Renal cortex interstitium (tissue), 11 donors: ENCODE data around the gene HAUS3. TPM values are rescaled to one million over a fixed set of nuclear protein-coding genes. Genes with fewer than 3 reads are reported as not detected.
"Not testable (repeated sequence)": the region's sequence is repeated elsewhere in the genome, so short reads cannot be mapped to it uniquely, and the experiment has no call there.

Source experiments
- DNase-seq, 11 donors: peaks; one replicate each; pipeline ENCODE4 v3.0.0-alpha.2; 2013; ENCODE audit warnings: low read depth in 9 of 11, low spot score in 4 of 11; ENCODE audit errors: extremely low read depth in 1 of 11
- polyA plus RNA-seq, 3 donors: library from polyadenylated mRNA; unstranded; fragments of 120-200 nt; gene quantifications; one replicate each; pipeline ENCODE4 v1.2.1, GENCODE V29; 2013; ENCODE audit not compliant: insufficient read length in 3 of 3

Gene HAUS3
- polyA plus RNA-seq, 3 donors: 20.0 to 22.6 (median 20.3) TPM

GRCh38 chr4:2280531-2281300 is 38.8 kb upstream of the HAUS3 start:
- no peak for DNase-seq

DNA sequence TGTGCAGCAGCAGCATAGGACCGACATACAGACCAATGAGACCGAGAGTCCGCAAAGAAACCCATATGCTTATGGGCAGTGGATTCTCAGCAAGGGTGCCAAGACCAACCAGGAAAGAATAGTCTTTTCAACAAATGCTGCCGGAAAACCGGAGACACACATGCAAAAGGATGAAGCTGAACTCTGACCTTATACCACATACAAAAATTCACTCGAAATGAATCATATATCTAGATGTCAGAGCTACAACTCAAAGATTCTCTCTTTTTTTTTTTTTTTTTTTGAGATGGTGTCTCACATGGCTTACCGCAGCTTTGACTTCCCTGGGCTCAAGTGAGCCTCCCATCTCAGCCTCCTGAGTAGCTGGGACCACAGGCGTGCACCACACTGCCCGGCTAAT is 36.0 kb upstream of the HAUS3 start:
- no peak for DNase-seq

DNA sequence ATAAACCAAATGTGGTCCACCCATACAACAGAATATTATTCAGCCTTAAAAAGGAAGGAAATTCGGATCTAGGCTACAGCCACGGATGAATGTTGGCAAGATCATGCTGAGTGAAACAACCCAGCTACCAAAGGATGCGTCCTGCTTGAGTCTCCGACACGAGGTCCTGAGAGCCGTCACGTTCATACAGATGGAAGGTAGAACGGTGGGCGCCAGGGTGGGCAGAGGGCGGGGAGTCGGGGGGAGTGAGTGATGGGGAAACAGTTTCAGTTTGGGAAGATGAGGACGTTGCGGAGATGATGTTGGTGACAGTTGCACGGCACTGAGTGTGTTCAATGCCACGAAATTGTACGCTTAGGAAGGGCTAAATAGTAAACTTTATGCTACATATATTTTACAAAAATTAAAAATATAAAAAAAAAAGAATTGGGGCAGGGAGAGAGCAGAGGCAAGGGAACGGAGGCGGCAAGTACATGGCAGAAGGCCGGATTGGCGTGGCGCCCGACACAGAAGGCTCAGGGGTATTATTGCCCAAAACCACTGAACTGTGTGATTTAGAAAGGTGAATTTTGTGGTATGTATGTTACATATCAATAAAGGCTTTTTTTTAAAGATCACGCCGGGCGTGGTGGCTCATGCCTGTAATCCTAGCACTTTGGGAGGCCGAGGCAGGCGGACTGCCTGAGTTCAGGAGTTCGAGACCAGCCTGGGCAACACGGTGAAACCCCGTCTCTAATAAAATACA is 34.8 kb upstream of the HAUS3 start:
- DNase-seq: no peak

DNA sequence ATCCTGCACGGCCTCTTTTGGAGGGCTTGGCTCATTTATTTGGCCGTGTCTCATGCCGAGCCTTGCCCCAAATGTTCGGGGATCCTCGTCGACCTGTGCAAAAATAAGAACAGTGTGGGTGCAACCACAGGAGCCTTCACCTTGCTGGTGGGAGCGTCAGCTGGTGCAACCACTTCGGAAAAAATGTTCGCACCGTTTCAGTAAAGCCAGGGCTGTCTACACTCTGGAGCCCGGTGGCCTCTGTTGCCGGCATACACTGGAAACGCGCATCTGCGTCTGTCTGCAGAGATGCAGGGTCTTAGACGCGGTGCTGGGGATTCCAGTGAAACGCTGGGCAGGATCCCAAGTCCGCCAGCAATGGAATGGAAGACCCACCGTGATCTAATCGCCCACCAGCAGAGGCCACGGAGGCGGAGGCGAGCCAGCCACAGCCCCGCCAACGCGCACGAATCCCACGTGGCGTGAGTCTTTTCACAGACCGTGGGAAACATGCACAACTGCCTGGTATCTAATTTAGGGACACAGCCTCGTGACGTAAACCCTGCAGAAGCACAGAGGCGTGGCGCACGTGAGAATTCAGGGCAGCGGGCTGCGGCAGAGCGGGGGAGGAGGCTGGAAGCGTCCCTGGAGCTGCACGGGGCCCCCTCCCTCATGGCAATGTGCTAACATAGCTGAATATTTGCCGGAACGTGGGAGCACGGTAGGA is 33.8 kb upstream of the HAUS3 start:
- DNase-seq: no peak

- DNase-seq: not testable (repeated sequence)
These were observed 33.1 kb upstream of the HAUS3 start for GRCh38 chr4:2275044-2275397.

DNA sequence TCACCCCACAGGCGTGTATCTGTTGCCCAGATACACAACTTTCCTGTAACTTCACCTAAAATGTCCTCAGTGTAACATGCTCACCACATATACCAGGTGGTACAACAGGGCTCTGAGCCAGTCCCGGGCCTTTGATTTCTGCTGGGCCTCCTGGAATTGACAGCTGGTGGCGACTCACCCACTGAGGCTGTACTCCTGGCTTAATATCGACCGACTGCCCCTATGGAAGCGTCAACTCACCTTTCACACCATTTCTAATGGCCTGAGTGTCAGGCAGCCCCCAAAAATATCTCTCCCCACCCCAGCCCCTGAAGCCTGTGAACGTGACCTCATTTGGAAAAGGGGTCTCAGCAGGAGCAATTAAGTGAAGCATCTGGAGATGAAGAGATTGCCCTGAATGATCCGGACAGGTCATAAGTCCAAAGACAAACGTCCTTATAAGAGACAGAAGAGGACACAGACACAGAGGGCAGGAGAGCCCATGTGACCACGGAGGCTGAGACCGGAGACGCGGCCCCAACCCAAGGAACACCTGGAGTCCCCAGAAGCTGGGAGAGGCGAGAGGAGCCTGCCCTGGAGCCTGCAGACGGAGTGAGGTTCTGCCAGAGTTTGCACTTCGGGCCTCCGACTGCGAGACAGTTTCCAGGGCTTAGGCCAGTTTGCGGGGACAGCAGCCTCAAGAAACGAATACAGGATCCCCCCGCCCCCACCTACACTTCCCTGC is 32.6 kb upstream of the HAUS3 start:
- no peak for DNase-seq

GRCh38 chr4:2273657-2274319 is 31.9 kb upstream of the HAUS3 start:
- DNase-seq: no peak

DNA sequence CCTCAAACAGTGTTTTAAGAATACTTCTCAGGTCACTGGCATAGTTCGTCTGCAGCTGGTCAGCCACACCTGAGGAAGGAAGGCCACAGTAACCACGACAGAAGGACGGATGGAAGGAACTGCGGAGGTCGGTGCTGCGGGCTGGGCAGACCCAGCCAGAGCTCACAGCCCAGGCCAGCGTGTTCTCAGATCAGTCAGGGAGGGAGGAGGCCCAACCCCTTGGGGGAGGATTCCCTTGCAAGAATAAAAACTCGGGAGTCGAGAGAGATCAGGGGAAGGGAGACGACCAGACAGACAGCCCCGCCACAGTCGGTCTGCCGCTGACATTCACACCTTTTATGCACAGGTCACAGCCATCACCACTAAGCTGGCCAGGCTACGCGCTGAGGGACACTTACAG is 31.3 kb upstream of the HAUS3 start:
- DNase-seq: no peak

DNA sequence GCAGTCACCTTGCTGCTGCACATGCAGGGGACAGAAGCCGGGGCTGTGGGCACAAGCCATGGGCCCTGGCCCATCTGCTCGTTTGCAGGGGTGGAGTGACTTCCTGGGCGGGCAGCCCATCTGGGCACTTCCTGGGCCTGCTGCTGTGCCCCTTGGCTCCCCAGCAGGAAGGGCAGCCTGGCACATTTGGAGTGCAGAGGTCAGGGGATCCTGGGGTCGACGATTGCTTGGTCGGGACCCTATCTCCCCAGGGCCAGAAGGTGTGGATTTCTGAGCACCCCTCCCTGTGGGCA is 30.9 kb upstream of the HAUS3 start:
- DNase-seq: no peak

DNA sequence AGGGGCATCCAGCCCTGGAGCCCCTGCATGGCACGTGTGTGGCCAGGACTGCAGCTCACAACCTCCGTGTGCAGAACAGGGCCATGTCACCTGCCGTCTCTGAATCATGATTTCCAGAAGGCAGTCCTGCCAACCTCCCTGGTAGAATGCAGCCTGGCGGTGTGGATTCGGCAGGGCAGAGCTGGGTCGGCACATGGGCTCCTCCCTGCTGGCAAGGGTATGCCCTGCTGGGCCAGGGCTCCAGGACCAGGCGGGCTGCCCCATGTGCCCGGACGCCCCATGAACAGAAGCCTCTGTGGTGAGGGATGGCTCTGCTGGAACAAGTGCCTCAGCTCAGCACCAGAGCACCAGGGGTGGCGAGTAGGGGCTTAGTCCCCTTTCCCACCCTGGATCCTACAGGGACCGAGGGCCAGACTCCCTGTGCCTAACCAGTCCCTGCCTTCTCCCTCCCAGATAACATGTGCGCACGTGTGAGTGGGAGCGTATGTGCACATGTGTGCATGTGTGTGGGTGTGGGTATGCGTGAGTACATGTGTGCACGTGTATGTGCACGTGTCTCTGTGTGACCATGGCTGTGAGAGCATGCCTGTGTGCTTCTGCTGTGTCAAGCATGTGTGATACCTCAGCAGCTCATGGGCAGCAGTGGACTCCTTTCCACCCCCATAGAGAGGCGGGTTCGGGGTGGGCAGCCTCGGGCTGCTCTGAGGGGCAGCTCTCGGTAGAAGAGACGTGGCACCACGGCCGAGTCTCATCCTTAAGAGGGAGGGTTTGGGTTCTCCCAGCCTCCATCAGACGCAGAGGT is 30.3 kb upstream of the HAUS3 start:
- DNase-seq: no peak

- no peak for DNase-seq
These were observed 29.5 kb upstream of the HAUS3 start for GRCh38 chr4:2271279-2272025.

DNA sequence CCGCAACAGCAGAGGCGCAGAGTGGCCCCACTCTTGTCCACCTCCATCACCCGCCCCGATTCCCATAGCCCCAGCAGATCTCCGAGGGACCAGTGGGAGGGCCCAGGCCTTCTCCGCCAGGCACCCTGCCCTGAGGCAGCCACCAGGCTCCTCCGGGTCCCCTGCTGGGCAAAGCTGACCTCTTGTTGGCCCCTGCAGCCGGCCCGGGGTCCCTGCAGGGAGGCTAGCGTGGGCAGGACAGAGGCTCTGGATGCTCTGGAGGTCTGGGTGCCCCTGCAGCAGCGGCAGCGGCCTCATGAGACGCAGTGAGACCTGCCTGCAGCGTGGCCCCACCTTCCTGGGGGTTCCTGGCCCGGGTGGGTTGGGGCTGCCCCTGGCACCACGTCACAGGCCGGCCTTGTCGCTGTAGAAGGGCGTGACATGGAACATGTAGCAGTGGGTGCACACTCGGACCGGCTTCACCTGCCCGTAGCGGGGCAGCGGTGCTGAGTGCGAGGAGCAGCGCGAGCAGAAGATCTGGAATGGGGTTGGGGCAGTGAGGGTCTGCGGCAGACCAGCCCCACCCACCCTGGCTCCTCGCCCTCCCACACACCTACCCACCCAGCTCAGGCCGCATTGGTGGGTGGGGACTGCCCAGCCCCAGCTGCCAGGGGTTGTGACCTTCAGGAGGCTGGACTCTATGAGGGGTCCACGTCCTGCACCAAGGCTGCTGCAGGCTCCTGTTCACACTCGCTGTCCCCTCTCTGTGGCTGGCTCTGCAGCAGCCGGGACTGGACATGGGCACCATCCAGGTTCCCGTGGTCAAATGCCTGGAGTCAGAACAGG is 28.6 kb upstream of the HAUS3 start:
- no peak for DNase-seq

- no peak for DNase-seq
These were observed 27.8 kb upstream of the HAUS3 start for GRCh38 chr4:2269618-2270163.

DNA sequence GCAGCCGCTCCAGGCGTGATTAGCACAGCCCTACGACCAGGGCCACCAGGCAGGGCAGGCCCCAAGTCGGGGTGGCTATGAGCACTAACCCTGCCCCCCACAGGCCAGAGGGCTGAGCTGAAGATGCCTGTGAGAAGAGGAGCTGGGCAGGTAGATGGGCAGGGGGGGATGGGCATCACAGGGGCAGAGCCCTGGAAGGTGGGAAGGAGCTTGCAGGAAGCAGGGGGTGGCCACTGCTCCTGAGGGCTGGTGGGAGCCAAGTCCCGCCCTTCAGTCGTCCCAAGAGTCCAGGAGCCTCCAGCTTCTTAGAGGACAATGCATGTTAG is 27.2 kb upstream of the HAUS3 start:
- DNase-seq: no peak

DNA sequence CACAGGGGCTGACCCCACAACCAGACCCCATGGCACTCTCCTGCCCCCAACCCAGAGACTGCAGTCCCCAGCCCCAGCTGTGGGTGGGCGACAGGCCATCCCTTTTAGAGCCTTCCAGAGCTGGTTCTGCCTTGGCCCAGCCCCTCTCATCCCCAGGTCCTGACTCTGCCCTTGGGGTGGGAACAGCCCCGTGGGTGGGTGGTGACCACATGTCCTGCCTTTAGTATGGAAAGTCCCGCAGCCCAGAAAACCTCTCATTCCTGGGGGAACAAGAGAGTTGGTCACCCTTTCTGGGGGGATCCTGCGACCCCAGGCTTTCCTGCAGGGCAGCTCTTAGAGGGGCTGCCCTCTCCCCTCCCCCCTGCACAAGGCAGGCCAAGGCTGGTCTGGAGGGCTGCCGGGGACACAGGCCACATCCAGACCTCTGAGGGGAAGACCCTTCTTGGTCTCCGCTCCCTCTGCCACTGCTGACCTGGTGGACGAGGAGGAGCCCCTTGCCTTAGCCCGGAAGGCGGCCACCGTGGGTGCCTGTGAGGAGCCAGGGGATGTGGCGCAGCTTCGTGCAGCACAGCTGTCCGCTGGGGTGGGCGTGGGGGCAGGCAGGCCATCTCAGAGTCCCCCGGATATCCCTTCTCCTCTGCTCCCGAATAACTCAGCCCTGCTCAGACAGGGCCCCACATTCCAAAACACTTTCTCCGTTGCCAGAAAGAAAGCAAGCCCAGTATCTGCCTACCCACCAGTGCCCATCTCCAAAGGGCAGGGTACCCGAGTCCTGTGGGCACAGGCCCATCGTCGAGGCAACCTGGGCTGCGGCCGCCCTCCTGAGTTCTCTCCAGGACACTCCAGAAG is 26.7 kb upstream of the HAUS3 start:
- no peak for DNase-seq

GRCh38 chr4:2267841-2268240 is 25.9 kb upstream of the HAUS3 start:
- DNase-seq: no peak
